ENCODE results near the gene NTMT1.

Gene NTMT1

GRCh38 chr9:129650680-129651235 lies 24.8 kb downstream of the NTMT1 start:
- no peak for TF ChIP-seq CTCF (IDR thresholded peaks at IDR 0.05)

DNA sequence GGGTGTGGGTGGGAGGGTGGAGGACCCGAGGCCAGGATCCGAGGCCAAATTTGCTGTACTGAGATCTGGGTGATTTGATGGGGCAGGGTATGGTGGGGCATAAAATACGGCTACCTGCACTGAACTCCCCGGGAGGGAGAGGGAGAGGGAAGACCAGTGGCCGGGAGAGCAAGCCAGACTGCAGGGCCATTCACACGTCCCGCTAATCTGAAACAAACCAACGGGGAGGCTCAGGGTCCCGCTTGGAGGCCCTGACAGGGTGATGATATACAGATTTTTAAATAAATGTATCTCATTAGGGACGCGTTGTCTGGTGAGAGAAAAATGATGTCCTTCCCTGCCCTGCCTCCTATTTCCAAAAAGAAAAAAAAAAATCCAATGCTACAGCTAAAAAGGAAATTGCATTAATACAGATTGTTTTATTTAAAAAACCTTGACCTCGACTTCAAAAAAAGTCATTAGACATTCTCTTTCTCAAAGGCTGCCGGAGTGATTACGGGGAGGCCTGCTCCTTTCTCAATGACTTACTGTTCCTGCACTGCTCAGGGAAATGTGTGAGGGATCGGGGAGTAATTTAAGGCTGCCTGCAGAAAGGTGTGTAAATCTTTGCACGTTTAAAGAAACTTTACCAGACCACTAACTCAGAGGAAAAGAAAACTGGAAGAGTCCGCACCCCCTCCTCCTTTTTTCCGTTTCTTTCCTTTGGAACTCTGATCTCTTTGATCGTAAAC lies 28.0 kb downstream of the NTMT1 start:
- TF ChIP-seq CTCF (IDR thresholded peaks at IDR 0.05) = no peak

- no peak for TF ChIP-seq CTCF (IDR thresholded peaks at IDR 0.05)
These were observed 28.6 kb downstream of the NTMT1 start for GRCh38 chr9:129654554-129655040.

DNA sequence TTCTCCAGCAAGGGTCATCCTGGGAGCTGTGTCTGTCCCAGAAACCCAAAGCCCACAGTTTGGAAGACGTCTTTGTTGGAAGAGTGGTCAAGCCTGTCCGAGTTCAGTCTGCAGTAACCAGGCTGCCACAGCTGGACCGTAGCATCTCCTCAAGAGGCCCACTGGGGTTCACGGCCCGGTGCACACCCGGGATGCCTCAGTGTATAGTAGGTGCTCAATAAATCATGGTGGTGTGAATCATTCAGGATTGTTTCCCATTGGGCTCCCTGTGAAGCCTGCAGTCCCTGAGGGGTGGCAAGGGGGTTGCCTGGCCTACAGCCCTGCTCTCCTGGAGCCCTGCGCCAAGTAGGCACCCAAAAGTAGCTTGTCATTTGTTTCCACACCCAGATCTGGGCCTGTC lies 29.2 kb downstream of the NTMT1 start:
- TF ChIP-seq CTCF (IDR thresholded peaks at IDR 0.05) = no peak

- TF ChIP-seq CTCF (IDR thresholded peaks at IDR 0.05) = no peak
These were observed 29.7 kb downstream of the NTMT1 start for GRCh38 chr9:129655696-129656095.

DNA sequence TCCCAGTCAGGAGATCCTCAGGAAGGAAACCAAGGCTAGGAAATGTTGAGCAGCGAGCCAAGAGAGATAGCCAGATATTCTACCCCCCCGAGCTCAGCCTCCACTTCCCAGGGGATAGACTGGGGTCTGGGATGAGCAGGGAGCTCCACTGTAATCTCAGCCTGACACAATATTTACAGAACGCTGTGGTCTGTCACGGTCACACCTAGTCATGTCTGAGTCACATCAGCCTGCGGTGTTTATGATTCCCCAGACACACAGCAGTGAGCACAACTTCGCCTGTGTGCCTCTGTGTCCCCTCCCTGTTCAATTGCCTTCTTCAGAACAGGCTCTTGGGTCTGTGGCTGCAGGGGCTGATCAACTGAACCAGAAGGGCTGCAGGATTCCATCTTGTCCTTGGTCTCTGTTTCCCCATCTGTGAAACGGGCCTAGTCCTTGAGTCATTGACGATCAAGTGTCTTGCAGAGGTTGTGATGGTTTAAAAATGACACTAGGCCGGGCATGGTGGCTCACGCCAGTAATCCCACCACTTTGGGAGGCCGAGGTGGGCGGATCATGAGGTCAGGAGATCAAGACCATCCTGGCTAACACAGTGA lies 30.9 kb downstream of the NTMT1 start:
- no peak for TF ChIP-seq CTCF (IDR thresholded peaks at IDR 0.05)

DNA sequence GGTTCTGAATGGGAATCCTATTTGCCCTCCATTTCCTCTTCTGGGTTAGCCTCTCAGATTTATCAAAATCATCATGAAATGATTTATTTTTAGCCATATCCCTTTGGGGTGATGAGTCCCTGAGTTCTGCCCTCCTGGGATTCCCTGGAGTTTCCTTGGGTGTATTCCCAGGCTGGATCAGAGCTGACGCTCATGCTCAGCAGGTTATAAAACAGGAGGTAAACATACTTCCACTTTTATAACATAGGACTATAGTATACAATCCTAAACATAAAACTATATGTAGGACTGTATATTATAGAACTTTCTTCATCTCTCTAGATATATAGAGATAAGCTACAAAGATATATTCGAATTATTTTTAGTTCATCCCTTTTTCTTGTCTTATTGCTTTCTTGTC lies 35.1 kb downstream of the NTMT1 start:
- no peak for TF ChIP-seq CTCF (IDR thresholded peaks at IDR 0.05)

Measured in LNCAP (cell line).